GM12872 (cell line): ENCODE results near the gene ERFL.

Experiments
- TF ChIP-seq, protein P1 (sequence below): IDR thresholded peaks from 3 replicates; pipeline ENCODE4 v1.5.1; 2011; ENCODE audit warnings: low read depth, mild to moderate bottlenecking, low read length, moderate library complexity; ENCODE audit not compliant: insufficient read depth

Gene ERFL

DNA sequence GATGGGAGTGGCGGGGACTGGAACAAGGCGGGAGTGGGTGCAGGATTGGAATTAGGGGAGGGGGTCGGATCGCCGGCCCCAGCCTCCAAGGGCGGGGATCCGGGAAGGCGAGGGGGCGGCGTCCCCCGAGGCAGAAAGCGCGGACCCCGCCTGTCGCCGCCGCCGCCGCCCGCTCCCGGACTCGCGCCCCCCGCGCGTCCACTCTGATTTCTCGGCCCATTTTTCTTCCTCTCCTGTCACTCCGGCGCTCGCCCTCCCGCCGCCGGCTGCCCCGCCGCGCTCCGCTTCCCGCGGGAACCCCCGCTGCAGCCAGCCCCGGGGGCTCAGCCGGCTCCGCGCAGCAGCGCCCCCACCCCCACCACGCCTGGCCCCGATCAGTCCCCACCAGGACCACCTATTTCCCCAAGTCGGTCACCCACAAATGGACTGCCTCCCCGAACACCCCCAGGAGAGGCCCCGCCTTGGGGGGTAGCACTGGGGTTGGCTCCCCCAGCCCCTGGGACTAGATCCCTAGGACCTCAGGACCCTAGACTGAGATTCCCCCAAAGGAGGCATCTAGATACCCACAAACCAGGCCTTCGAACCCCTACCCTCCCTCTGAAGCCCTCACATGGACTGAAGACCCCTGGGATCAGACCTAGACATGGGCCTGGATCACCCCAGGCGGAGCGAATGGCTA, 12.6 kb upstream of the ERFL start:
- TF ChIP-seq, protein P1, sequence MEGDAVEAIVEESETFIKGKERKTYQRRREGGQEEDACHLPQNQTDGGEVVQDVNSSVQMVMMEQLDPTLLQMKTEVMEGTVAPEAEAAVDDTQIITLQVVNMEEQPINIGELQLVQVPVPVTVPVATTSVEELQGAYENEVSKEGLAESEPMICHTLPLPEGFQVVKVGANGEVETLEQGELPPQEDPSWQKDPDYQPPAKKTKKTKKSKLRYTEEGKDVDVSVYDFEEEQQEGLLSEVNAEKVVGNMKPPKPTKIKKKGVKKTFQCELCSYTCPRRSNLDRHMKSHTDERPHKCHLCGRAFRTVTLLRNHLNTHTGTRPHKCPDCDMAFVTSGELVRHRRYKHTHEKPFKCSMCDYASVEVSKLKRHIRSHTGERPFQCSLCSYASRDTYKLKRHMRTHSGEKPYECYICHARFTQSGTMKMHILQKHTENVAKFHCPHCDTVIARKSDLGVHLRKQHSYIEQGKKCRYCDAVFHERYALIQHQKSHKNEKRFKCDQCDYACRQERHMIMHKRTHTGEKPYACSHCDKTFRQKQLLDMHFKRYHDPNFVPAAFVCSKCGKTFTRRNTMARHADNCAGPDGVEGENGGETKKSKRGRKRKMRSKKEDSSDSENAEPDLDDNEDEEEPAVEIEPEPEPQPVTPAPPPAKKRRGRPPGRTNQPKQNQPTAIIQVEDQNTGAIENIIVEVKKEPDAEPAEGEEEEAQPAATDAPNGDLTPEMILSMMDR = no peak

DNA sequence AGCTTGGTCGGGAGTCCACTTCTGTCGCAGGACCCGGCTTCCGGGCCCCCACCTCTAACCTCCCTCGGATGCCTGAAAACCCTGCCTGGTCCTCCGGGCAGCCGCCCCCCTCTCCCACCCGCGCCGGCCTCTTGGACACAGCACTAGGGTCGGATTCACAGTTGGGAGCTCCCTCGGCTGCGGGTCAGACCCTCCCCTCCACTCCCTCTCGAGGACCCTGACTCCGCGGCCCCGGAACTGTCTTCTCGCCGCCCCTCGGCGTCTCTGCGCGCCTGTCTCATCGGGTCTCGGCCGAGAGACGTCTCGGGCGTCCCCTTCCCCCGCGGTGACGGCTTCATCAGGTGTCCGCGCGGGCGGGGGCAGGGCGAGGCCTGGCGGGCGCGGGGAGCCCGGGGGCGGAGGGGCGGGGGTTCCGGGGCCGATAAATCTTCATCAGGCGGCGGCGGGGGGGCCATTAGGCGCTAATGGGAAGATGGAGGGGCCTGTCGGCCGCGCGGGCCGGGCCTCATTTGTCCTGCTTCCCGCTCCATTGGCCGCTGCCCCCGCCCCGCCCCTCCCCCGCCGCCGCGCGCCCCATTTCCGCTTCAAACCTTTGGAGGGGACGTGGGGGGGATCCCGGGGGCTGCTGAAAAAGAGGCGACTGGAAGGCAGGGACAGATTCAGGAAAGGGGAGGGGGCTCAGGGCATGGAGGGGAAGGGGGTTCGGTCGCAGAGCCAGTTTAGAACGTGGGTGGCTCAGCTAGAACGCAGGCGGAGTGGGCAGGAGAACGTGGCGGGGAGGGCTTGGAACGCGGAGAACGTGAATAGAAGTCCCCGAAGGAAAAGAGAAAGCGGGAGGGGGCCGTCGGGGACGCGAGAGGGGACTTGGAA, 11.8 kb upstream of the ERFL start:
- TF ChIP-seq, protein P1 = no peak

DNA sequence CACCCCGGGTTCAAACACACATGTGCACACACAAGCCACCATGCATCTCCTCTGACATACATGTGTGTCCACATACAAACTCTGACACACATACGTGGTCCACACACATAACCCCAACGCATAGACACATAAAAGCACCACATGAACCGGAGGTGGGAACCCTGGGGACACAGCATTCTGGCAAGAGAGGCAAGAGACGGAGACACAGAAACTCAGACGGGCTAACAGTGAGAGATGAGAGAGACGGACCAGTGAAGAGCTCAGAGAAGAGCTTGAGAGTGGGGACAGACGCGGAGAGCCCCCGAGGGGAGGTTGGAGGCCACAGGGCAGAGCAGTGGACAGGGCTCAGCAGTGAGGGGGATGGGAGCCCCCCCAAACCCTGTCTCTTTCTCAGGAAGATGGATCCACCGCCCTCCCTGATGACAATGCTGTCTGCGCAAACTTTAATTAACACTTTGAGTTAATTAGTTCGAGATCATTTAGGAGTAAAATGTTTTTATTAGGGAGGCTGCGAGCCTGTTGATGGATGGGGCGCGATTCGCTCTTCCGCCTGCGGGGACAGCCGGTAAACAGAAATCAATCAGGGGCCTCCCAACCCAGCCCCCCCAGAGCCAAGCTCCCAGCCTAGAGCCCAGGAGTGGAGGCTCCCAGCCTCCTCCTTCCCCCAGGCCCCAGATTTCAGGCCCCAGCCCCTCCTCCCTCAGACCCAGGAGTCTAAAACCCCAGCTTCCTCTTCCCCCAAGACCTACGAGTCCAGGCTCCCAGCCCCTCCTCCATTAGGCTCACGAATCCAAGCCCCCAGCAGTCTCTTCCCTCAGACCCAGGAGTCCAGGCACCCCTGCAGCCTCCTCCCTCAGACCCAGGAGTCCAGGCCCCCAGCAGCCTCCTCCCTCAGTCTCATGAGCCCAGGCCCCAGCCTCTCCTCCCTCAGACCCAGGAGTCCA, 9.5 kb upstream of the ERFL start:
- TF ChIP-seq, protein P1 = no peak

DNA sequence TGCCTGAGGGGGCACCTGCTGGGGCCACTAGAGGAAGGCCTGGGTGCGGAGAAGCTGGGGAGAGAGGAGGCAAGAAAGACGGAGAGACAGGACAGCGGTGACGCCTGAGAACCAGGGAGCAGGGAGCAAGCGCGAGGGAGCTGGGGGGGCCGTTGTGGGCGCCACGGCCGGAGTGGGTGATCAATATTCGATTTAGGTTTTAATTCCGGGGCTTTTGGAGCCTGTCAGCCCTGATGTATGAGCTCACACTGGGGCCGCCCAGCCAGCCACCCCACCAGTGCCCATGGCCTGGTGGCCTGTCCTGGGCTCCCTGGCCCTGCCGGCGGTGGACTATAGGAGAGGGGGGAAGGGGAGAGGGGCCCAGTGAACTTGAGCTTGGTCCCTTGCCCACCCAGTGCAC, 8.7 kb upstream of the ERFL start:
- TF ChIP-seq, protein P1 = no peak

DNA sequence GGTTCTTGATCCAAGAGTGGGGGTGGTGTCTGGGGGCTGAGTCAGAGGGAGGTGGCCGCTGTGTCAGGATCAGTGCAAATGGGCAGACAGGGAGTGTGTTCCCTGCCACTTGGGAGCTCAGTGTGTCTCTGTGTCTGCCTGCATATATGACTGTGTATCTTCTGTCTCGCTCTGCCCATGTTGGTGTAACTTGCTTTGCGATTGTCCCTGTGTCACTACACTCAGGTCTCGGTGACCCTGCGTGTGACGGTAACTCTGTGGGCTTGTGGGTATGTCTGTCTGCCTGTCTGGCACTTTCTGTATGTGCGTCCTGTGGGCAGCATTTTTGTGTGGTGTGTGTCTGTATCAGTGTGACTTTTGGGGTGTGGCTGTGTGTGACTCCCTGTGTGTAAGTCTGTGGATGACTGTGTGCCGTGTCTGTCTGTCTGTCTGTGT, 8.2 kb upstream of the ERFL start:
- TF ChIP-seq, protein P1 = no peak

DNA sequence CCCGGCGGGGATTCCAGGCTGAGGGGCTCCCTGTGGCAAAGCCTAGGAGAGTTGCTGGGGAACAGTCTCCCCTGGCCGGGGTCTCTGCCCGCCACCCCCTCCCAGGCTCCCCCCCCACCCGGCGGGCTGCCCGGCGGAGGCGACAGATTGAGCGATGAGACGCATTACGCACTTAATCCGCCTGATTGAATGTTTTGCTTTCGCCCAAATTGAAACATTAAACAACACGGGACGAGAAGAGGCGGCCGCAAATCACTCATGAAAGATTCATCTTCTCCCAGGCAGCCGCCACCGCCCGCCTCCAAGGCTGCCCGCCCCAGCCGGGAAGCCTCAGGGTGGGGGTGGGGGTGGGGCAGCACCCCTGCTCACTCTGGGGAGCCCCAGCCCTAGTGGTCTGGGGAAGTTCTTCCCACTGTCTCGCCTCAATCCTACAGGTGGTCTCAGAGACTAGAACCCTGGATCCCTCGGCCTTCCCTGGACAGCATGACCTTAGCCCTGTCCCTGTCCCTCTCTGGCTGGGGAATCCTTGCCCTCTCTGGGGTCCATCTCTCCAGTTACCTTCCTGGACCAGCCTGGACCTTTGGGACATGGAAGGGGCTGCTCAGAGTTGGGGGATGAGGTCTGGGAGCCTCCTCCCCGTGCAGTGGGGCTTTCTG, 7.6 kb upstream of the ERFL start:
- TF ChIP-seq, protein P1 = no peak
